Activated CD8-positive, alpha-beta T cell treated with anti-CD3 and anti-CD28 coated beads for 36 hours (primary cell): Measurements from ENCODE around the gene CEP95. TPM values are rescaled to one million over a fixed set of nuclear protein-coding genes. Genes with fewer than 3 reads are reported as not detected.
A peak's percentile ranks its signal among the peaks of the same experiment; 100 is the strongest.

Experiments used
- ATAC-seq: fragments of 200-7000 bp; cut with Tn5 transposase; one replicate; pipeline ENCODE4 v1.10.0; 2021; ENCODE audit warnings: mild to moderate bottlenecking, moderate library complexity
- CTCF ChIA-PET: fragments of 350-600 bp; sonication (Branson Sonifier 250); formaldehyde crosslinking; loops from one replicate; lab custom pipeline; 2021; ENCODE audit warnings: antibody characterized with exemption; lab: Charles Lee
- POLR2A ChIA-PET: fragments of 350-600 bp; sonication (Branson Sonifier 250); formaldehyde crosslinking; loops from one replicate; lab custom pipeline; 2021; ENCODE audit warnings: antibody characterized with exemption; lab: Charles Lee
- DNase-seq: peaks from one replicate; pipeline ENCODE4 v3.0.0-alpha.2; 2020
- H3K27ac Mint-ChIP-seq: one replicate; pipeline ENCODE4 v1.8.0; 2021; ENCODE audit warnings: mild to moderate bottlenecking, mixed read lengths
- H3K27me3 Mint-ChIP-seq: one replicate; pipeline ENCODE4 v1.8.0; 2021; ENCODE audit warnings: mixed read lengths
- H3K36me3 Mint-ChIP-seq: one replicate; pipeline ENCODE4 v1.8.0; 2021; ENCODE audit warnings: low read depth, mixed read lengths
- H3K4me1 Mint-ChIP-seq: one replicate; pipeline ENCODE4 v1.8.0; 2021; ENCODE audit warnings: low read depth, mixed read lengths
- H3K4me3 Mint-ChIP-seq: one replicate; pipeline ENCODE4 v1.8.0; 2021; ENCODE audit warnings: mild to moderate bottlenecking, moderate library complexity, mixed read lengths
- H3K9me3 Mint-ChIP-seq: one replicate; pipeline ENCODE4 v1.8.0; 2021; ENCODE audit warnings: mixed read lengths
- CTCF ChIP-seq: fragments of 200-600 bp; IDR thresholded peaks from one replicate; pipeline ENCODE4 v1.8.0; 2022; ENCODE audit warnings: antibody characterized with exemption, mild to moderate bottlenecking
- intact Hi-C: fragments of 100-400 bp; cut with micrococcal nuclease; formaldehyde crosslinking; loops from one replicate; pipeline ENCODE4 v1.10.0; 2022
- total RNA-seq, 2 experiments: library from RNA; stranded (reverse); gene quantifications; one replicate each; pipeline ENCODE4 v1.2.3, GENCODE V29; 2021

CEP95 gene
- total RNA-seq, 2 experiments from 2014 or later = 45.2 to 45.7 TPM

- Mint-ChIP-seq H3K27ac (peak overlapping the region; percentile 82), H3K4me1 (peaks cover 12% of the 10 kb centered on the region), H3K27me3 (no peaks in the 10 kb centered on the region), H3K4me3 (no peak overlapping the region), H3K36me3 (peaks cover 48% of the 10 kb centered on the region), H3K9me3 (no peaks in the 10 kb centered on the region)
- intact Hi-C loops = no loop called here
- no peak for ATAC-seq
- DNase-seq = no peak
- POLR2A ChIA-PET = interaction anchor here (0.7 to 1.6 kb wide), 4 partner anchors 8 to 65 kb away, joined by 3 to 6 read pairs (median 3); partner anchors contain the start of gene DDX5
- CTCF ChIA-PET = interaction anchor here (0.8 to 3.2 kb wide), 7 partner anchors 9 to 116 kb away, joined by 3 to 19 read pairs (median 4); no protein-coding TSS in a partner anchor
- no peak for TF ChIP-seq CTCF
These were observed 27.0 kb downstream of the CEP95 start for GRCh38 chr17:64533784-64534183.

DNA sequence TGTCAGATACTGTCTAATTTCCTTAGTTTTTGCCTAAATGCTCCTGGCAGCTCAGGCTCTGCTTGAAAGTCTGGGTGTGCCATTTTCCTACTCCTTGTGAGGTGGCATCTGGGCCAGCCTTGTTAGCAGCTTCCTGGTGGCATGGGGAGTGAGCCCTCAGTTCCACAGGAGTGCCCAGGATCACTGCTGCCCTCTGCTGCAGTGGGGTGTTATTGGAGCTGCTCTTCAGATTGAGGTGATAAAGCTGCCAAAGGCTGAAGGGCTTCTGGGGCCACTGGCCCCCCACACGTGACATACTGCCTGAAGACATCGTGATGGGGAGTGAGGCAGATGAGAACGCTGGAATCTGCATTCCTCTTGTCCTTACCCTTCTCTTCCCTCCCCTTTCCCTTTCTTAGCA is 27.4 kb downstream of the CEP95 start:
- ATAC-seq (peak; percentile 45), DNase-seq (no peak)
- peak; percentile 20 for TF ChIP-seq CTCF
- Mint-ChIP-seq H3K27me3 (no peaks in the 10 kb centered on the region), H3K4me3 (no peak overlapping the region), H3K36me3 (peaks cover 51% of the 10 kb centered on the region), H3K4me1 (peaks cover 12% of the 10 kb centered on the region), H3K27ac (peak overlapping the region; percentile 82), H3K9me3 (no peaks in the 10 kb centered on the region)
- ChIA-PET POLR2A (interaction anchor here (0.7 to 1.6 kb wide), 2 partner anchors 7 to 29 kb away, joined by 3 to 6 read pairs; partner anchors contain the start of gene DDX5), CTCF (interaction anchor here (0.8 to 3.2 kb wide), 7 partner anchors 9 to 115 kb away, joined by 3 to 19 read pairs (median 4); no protein-coding TSS in a partner anchor)
- intact Hi-C loops = no loop called here

- H3K36me3 Mint-ChIP-seq = peaks cover 44% of the 10 kb centered on the region
- no peak for TF ChIP-seq CTCF
- peaks cover 12% of the 10 kb centered on the region for H3K4me1 Mint-ChIP-seq
- CTCF ChIA-PET = interaction anchor here (1.4 kb wide), 1 partner anchor 117 kb away, joined by 4 read pairs; no protein-coding TSS in a partner anchor
- H3K4me3 Mint-ChIP-seq = no peak overlapping the region
- no peaks in the 10 kb centered on the region for H3K27me3 Mint-ChIP-seq
- POLR2A ChIA-PET = no interaction called here
- H3K9me3 Mint-ChIP-seq = no peaks in the 10 kb centered on the region
- intact Hi-C loops = no loop called here
- DNase-seq = no peak
- no peak for ATAC-seq
- H3K27ac Mint-ChIP-seq = peak overlapping the region; percentile 66
These were observed 28.6 kb downstream of the CEP95 start for GRCh38 chr17:64535357-64535756.

GRCh38 chr17:64536913-64537312 is 30.1 kb downstream of the CEP95 start:
- POLR2A ChIA-PET = interaction anchor here (0.9 kb wide), 1 partner anchor 140 kb away, joined by 3 read pairs; no protein-coding TSS in a partner anchor
- intact Hi-C loops = no loop called here

More at GRCh38 chr17:64536913-64537312, 30.1 kb downstream of the CEP95 start:
- H3K27me3 Mint-ChIP-seq = no peaks in the 10 kb centered on the region
- no peaks in the 10 kb centered on the region for H3K9me3 Mint-ChIP-seq
- H3K4me3 Mint-ChIP-seq = no peak overlapping the region
- DNase-seq (no peak), ATAC-seq (no peak)
- CTCF ChIA-PET = interaction anchor here (1.2 kb wide), 1 partner anchor 9 kb away, joined by 5 read pairs; no protein-coding TSS in a partner anchor
- peaks cover 39% of the 10 kb centered on the region for H3K36me3 Mint-ChIP-seq
- H3K27ac Mint-ChIP-seq = peak overlapping the region; percentile 53
- no peak for TF ChIP-seq CTCF
- H3K4me1 Mint-ChIP-seq = peaks cover 12% of the 10 kb centered on the region
